ENCODE measurements around the gene MACO1. TPM values are rescaled to one million over a fixed set of nuclear protein-coding genes. Genes with fewer than 3 reads are reported as not detected.
A peak's percentile ranks its signal among the peaks of the same experiment; 100 is the strongest.
"Not testable (repeated sequence)": the region's sequence is repeated elsewhere in the genome, so short reads cannot be mapped to it uniquely, and the experiment has no call there.

MACO1 gene, protein sequence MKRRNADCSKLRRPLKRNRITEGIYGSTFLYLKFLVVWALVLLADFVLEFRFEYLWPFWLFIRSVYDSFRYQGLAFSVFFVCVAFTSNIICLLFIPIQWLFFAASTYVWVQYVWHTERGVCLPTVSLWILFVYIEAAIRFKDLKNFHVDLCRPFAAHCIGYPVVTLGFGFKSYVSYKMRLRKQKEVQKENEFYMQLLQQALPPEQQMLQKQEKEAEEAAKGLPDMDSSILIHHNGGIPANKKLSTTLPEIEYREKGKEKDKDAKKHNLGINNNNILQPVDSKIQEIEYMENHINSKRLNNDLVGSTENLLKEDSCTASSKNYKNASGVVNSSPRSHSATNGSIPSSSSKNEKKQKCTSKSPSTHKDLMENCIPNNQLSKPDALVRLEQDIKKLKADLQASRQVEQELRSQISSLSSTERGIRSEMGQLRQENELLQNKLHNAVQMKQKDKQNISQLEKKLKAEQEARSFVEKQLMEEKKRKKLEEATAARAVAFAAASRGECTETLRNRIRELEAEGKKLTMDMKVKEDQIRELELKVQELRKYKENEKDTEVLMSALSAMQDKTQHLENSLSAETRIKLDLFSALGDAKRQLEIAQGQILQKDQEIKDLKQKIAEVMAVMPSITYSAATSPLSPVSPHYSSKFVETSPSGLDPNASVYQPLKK
- polyA plus RNA-seq (2012; ENCODE audit: insufficient read depth, insufficient read length), result 16.9 TPM

DNA sequence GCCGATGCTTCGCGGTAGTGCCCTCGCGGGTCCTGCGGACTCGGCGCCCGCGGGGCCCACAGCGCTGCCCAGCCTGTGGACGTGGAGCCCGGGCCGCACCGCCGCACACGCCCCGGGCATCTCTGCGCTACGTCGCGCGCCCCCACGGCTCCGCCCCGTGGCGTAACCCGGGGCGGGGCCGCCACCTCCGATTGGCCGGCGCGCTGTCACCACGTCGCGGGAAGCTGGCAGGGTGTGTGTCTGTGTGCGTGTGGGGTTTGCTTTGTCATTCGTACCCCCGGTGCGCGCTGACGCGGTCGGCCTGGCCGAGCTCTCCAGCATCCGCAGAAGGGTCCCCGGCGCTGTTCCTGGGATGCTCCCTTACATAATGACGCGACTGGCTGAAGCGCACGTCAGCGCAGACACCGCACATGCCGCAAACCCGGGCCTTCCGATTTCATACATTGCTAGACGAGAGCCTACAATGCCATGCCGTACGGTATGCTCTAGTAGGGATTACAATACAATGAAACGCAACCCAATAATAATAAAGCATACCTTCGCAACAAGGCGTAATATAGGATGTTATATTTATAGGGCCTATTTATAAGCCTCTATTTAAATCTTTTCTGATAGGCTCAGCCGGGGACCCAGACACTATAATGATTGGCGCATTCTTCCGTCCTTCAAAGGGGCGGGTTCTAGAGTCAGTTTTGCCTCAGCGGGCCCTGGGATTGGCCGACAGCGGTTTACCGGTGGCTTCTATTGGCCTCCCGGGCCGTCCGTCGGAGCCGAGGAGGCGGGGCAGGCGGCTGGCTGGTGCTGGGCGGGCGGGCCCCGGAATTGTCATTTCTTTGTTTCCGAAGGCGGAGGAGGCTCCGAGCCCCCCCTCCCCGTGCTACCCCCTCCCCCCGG, at the start of gene MACO1:
Gene MACO1, plus strand, starts transcription at position 825 of the 894 bp plus-strand sequence. CDS start 202 bp downstream, outside the sequence.
- H3K4me3 ChIP-seq (ENCODE audit: low read length), result peak within 1 kb of the TSS; percentile 85
- DNase-seq (ENCODE audit: low read depth, low spot score), result peak; percentile 92

DNA sequence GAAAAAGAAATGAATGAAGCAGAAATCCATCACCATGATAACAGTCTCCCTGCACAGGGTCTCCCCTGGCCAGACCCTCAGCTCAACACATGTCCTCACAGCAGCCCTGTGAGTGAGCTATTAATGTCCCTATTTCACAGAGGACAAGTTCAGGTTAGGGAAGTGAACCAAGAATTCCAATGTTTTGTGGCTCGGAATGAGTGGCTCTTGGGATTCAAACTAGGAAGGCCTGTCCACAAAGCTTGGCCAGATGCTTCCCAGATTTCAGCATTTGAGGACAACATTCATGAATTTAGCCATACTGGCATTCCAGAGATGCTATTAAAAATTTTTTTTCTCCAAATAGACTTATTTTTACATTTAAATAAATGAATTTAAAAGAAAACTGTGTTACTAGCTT, 48.2 kb upstream of the MACO1 start:
- not testable (repeated sequence) for H3K4me3 ChIP-seq (ENCODE audit: low read length); DNase-seq (ENCODE audit: low read depth, low spot score)

DNA sequence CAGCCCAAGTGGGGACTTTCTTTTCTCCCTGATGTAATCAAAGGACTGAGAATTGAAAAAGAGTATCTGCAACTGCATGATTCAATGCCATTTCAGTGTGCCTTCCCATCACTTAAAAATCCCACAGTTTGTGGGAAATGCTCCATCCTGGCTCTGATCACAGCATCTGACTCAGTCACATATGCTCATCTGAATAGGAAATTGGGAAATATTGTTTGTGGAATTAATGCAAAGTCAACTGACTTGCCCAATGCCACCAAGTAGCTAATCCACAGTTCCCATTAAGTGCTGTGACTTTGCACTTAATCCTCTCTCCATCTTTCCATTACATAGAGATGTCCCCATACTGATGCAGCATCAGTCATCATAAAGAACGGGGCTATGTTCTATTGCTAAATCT, 47.6 kb upstream of the MACO1 start:
- H3K4me3 ChIP-seq (ENCODE audit: low read length); DNase-seq (ENCODE audit: low read depth, low spot score): not testable (repeated sequence)

DNA sequence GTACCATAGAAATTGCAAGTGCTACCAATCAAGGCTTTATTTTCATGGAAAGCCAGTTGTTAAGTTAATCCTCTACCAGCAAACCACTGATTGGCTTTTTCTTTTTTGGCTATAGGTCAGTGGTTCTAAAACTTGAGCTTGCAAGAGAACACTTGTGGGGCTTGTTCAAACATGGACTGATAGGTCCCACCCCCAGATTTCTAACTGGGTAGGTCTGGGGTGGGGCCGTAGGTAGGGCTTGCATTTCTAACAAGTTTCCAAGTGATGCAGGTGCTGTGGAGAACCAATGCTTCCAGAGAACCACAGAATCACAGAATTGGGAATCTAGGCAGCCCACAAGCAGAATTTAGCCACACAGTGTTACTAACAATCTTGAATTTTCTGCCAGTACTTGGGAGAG, 46.8 kb upstream of the MACO1 start:
- DNase-seq (ENCODE audit: low read depth, low spot score); H3K4me3 ChIP-seq (ENCODE audit: low read length): not testable (repeated sequence)

DNA sequence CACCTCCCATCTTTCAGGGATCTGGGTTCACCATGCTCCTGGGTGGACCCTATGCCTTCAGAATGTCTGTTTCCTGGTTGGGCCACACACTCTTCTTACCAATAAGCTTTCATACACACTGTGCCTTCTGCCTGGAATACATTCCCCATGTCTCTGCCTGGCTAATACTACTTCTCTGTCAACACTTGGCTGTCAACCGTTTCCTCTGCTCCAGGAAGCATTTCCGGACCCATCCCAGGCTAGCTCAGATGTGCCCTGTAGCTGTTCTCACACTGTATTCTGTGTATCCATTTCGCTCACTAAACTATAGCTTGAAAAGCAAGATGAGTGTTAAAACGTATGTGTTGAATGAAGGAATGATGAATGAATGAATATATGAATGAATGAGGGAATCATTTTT, 43.6 kb upstream of the MACO1 start:
- not testable (repeated sequence) for DNase-seq (ENCODE audit: low read depth, low spot score); H3K4me3 ChIP-seq (ENCODE audit: low read length)

DNA sequence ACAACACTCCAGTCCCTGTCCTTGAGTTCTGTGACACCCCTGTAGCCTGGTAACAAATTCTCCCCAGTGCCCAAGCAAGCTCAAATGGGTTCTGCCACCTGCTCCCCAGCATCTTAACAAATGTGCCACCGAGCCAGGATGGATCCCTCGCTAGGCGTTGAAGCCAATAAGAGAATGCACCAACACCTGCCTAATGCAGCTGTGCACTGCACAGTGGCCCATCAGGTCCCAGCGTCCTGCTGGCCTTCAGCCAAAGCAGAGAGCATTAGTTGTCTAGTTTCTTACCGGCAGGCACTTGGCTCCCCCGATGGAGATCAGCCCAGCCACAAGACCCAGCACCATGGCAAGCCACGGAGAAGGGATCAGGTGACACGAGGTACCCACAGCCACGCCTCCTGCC, 42.0 kb upstream of the MACO1 start:
- not testable (repeated sequence) for DNase-seq (ENCODE audit: low read depth, low spot score)

DNA sequence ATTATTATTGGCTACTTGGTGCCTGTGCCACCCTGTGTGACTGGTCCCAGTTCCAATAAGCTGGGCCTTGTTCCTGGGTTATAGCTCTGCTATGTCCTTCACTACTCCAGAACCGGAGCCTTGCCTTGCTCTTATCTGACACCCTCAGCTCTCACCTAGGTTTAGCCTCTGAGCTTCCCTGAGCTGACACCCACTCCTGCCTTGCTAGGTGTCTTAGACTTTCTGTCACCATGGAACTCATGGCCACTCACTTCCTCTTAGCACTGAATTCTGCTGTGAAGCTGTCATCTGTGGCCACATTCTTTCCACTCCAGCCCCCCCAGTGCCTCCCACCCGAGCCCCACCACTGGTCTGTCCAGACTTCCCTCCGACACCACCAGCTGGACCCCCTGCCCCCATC, 41.0 kb upstream of the MACO1 start:
- not testable (repeated sequence) for DNase-seq (ENCODE audit: low read depth, low spot score); H3K4me3 ChIP-seq (ENCODE audit: low read length)

More for the DNA sequence above, 42.0 kb upstream of the MACO1 start:
- H3K4me3 ChIP-seq (ENCODE audit: low read length), result not testable (repeated sequence)

DNA sequence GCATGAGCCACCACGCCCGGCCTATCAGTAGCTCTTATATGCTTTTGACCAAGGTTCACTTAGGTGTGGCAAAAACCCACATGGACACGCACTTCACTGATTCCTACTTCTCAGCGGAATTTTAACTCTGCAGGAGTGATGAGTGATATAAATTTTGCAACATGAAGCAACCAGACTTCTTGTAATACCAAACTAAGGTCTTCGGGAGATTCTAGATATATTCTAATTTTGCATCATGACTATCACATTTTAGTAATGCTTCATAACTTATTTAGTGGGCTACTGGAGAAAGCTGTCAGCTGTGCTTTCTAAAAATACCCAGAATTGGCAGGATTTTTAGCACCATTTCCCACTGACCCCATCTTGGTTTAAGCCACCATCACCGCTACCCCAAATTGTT, 37.9 kb upstream of the MACO1 start:
- no peak overlapping the region for H3K4me3 ChIP-seq (ENCODE audit: low read length)
- no peak for DNase-seq (ENCODE audit: low read depth, low spot score)

DNA sequence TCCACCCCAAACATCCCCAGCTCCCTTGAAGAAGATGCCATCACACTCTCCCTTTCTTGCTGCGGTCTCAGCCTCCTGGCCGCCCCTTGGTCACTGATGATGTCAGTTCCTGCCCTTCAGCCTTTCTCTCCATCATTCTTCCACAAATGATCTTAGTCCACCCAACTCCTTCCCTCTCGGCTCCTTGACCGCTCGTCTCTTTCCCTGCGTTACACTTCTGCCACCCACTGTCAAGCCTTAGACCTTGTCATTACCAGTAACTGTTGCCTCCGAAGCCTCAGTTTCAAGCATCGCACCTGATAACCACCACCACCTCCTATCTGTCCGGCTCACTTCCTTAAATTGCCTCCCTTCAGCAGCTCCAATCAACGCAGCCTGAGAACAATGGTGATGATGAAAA, 33.1 kb upstream of the MACO1 start:
- H3K4me3 ChIP-seq (ENCODE audit: low read length); DNase-seq (ENCODE audit: low read depth, low spot score): not testable (repeated sequence)

DNA sequence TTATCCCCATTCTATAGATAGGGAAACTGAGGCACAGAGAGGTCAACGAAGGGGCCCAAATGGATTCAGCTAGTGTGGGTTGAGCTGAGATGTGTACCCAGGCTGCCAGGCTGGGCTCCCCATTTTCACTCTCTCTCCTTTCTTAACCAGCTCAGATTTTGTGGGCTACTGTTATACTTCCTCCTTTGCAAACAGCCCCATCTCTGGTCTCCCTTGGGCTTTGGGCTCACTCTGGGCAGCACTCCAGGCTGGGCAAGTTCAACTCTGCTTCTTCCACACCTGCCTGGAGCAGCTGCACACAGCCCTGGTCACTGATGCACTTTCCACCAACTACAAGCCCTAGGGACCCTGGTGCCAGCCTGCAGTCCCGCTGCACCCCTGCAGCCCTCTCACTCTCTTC, 32.6 kb upstream of the MACO1 start:
- H3K4me3 ChIP-seq (ENCODE audit: low read length); DNase-seq (ENCODE audit: low read depth, low spot score): not testable (repeated sequence)

DNA sequence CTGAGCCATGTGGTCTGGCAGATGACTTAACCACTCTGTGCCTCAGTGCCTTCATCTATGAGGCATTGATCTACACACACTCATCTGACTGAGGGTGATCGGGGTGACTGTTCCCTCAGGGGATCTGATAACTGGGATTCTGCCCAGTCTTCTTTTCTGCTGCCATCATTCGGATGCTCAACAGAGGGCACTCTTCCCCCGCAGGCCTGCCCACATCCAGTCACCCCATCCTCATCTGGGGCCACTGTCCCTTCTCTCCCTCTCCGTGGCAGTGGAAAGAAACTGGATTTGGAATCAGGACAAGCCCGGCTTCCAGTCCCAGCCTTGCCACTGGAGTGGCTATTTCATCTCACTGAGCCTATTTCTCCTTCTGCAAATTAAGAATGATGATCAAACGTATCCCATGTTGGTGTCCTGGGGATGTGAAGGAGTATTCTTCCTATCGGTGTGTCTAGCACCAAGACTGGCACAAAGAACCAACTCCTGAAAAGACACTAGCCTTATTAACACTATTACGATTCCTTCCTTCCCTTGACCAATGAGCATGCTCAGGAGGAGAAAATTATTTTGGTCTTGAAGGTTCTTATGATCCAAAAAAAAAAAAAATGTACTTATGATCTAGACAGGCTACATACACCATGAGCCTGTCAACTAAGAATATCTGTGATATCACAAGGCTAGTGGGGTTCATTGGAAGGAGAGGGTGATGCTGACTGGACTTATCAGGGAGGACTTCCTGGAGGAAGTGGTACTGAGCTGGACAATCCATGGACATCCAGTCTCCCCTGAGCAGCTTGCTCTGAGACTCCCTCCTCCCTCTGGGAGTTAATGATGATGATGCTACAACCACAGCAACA, 27.5 kb upstream of the MACO1 start:
- not testable (repeated sequence) for DNase-seq (ENCODE audit: low read depth, low spot score); H3K4me3 ChIP-seq (ENCODE audit: low read length)

DNA sequence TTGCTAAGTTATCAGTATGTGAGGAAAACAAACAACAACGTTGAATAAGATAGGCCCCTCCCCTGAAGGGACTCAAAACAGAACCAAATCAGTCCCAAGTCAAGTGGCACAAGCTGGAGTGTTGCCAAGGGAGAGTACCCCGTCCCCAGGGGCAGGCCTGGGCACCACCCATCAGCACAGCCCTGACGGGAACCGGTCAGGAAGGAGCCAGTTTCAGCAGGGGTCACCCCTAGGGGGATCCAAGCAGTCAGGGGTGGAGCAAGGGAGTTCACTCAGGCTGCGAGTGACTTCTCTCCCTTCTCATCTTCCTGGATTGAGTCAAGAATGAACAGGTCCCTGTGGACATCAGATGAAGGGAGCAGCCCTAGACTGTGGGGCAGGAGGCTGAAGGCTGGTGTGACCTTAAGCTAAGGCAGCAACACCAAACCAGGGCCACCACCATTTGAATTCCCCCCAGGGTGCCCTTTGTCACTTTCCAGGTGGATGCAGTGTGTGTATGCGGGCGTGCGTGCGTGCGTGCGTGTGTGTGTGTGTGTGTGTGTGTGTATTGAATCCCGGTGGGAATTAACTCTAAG, 24.9 kb upstream of the MACO1 start:
- DNase-seq (ENCODE audit: low read depth, low spot score), result not testable (repeated sequence)

DNA sequence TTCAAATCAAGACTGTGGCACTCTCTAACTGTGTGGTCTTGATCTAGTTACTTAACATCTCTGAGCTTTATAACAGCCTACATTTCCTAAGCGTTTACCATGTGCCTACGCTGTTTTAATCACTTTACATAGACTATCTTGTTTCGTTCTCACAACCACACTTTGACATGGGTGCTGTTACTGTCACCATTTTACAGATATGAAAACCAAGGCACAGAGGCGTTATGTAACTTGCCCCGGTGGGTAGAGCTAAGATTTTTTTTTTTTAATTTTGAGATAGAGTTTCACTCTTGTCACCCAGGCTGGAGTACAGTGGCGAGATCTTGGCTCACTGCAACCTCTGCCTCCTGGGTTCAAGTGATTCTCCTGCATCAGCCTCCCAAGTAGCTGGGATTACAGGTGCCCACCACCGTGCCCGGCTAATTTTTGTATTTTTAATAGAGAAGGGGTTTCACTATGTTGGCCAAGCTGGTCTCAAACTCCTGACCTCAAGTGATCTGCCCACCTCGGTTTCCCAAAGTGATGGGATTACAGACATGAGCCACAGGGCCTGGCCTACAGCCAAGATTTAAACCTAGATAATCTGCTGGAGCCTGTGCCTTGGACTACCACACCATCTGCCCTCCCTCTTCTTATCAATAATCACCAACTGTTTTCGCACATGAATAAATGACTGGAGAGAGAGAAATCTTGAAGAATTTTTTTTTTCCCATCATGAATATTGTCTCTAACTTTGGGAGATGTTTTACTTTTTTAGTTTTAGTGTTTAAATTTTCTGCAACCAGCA, 20.9 kb upstream of the MACO1 start:
- not testable (repeated sequence) for DNase-seq (ENCODE audit: low read depth, low spot score); H3K4me3 ChIP-seq (ENCODE audit: low read length)

More for the DNA sequence above, 24.9 kb upstream of the MACO1 start:
- H3K4me3 ChIP-seq (ENCODE audit: low read length), result not testable (repeated sequence)

DNA sequence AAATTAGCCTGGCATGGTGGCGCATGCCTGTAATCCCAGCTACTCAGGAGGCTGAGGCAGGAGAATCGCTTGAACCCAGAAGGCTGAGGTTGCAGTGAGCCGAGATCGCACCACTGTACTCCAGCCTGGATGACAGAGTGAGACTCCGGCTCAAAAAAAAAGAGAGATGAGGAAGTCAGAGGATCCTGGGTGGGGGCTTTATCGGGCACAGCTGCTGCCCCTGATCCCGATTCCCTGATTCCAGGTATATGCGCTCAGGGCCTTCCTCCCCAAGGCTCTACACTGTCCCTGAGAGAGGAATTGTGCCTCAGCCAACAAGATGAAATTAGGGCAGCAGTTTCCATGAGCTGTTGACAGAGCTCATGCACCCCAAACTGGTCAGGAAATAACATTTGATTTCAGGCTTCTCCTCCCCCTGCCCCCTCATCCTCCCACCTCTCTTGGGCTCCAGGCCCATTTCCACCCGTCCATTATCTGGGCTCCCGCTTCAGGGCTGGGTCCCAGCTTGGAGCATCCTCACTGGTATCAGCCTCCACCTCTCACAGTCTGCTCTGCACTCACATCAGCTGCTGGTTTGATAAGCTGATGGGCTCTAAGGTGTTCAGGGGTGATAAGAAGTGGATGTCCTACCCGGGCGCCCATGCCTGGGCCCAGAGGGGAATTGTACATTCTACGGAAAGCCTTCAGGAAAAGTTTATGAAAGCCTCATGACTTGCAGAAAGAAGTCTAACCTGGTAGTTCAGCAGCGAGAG, 17.6 kb upstream of the MACO1 start:
- not testable (repeated sequence) for H3K4me3 ChIP-seq (ENCODE audit: low read length); DNase-seq (ENCODE audit: low read depth, low spot score)

DNA sequence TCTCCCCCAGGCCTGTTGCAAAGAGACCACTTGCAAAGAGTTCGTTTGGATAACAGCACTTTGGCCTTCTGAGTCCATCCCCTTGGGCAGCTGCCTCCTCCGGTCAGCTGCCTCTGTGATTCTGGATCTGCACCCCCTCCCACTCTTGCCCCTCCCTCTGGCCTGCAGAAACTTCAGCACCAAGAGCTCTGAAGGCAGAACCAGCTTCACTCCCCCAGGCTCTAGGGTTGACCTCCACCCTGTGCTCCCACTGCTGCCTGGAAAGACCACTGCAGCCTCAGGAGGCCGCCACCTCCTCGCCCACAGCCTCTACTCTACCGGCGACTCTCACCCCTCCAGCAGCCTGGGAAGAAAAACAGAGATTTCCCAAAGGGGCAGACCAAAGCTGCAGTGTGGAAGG, 16.5 kb upstream of the MACO1 start:
- not testable (repeated sequence) for H3K4me3 ChIP-seq (ENCODE audit: low read length); DNase-seq (ENCODE audit: low read depth, low spot score)

DNA sequence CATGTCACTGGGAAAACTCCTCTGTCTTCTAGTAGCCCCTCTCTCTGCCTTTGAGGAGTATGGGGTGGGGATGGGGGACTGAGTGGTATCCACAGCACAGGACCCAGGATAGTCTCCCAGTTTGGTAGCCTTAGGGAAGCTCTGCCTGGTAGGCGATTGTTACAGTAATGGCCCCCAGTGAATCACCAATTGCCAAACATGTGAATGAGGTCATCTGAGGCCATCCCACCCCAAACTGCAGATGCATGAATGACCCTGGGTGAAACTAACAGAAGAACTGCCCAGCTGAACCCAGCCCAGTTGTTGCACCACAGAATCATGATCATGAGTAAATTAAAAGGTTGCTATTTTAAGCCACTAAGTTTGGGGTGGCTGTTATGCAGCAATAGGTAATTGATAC, 16.1 kb upstream of the MACO1 start:
- H3K4me3 ChIP-seq (ENCODE audit: low read length); DNase-seq (ENCODE audit: low read depth, low spot score): not testable (repeated sequence)

DNA sequence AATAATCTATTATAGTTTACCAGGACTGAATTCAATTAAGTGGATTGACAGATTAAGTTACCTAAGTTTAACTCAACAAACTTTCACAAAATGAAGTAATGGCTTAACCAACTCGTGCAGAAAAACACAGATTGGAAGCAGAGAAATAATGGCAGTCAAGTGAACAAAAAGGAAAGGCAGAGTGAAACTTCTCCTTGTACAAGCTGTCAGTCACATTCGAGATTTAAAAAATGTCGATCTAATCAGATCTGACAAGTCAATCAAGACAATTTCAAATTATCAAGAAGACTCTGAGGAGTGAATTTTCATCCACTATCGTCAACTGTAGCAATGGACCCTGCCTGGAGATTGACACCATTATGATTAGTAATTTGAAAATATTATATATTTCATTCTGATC, 13.4 kb upstream of the MACO1 start:
- not testable (repeated sequence) for H3K4me3 ChIP-seq (ENCODE audit: low read length); DNase-seq (ENCODE audit: low read depth, low spot score)

Measured in Jurkat, Clone E6-1 (cell line).